Measurements from ENCODE around the gene HMCN1. TPM values are rescaled to one million over a fixed set of nuclear protein-coding genes. Genes with fewer than 3 reads are reported as not detected.

HMCN1 gene
- total RNA-seq, 1 experiment from 2014 or later, result 0.23 TPM

DNA sequence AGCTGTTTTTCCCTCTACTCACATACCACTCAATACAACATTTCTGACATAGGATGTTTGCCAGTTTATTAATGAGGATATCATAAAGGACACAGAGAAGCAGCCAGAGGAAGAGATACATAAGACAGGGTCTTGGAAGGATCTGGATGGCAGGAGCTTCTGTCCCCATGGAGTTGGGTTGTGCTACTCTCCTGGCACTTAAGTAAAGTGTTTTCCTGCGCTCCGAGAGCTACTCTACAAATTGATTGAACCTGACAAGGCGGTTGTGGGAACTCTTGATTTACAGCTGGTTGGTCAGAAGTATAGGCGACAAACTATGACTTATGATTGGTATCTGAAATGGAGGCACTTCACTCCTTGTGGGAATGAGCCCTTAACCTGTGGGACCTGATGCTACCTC lies 208.8 kb downstream of the HMCN1 start:
- no peaks in the 10 kb centered on the region for H3K9me3 ChIP-seq (ENCODE audit: control insufficient read depth, insufficient read depth, low read depth, low read length)
- in situ Hi-C loops (cut with HindIII; ENCODE audit: low pct_unique_long_range_greater_than_20kb, low sequenced_read_pairs) (no loop called here), intact Hi-C loops (cut with micrococcal nuclease; ENCODE audit: unreplicated experiment) (no loop called here)
- ChIA-PET CTCF (no interaction called here), POLR2A (no interaction called here)
- H3K36me3 ChIP-seq (ENCODE audit: control insufficient read depth, insufficient read depth, low read length), result no peaks in the 10 kb centered on the region
- ATAC-seq (no peak), DNase-seq (ENCODE audit: low read depth, low spot score) (no peak)
- H3K4me3 ChIP-seq (ENCODE audit: low read depth in 2 of 2, low read length in 2 of 2), result no peak overlapping the region
- no peak overlapping the region for H3K27ac ChIP-seq (ENCODE audit: low read length)
- TF ChIP-seq SIN3A (IDR thresholded peaks at IDR 0.05; ENCODE audit: borderline replicate concordance, insufficient read depth, low read depth, low read length) (no peak), POLR2AphosphoS5 (IDR thresholded peaks at IDR 0.05; ENCODE audit: low read depth, low read length) (no peak), TCF7L2 (IDR thresholded peaks at IDR 0.05; ENCODE audit: low read depth, low read length) (no peak)
- TF ChIP-seq, protein P1, sequence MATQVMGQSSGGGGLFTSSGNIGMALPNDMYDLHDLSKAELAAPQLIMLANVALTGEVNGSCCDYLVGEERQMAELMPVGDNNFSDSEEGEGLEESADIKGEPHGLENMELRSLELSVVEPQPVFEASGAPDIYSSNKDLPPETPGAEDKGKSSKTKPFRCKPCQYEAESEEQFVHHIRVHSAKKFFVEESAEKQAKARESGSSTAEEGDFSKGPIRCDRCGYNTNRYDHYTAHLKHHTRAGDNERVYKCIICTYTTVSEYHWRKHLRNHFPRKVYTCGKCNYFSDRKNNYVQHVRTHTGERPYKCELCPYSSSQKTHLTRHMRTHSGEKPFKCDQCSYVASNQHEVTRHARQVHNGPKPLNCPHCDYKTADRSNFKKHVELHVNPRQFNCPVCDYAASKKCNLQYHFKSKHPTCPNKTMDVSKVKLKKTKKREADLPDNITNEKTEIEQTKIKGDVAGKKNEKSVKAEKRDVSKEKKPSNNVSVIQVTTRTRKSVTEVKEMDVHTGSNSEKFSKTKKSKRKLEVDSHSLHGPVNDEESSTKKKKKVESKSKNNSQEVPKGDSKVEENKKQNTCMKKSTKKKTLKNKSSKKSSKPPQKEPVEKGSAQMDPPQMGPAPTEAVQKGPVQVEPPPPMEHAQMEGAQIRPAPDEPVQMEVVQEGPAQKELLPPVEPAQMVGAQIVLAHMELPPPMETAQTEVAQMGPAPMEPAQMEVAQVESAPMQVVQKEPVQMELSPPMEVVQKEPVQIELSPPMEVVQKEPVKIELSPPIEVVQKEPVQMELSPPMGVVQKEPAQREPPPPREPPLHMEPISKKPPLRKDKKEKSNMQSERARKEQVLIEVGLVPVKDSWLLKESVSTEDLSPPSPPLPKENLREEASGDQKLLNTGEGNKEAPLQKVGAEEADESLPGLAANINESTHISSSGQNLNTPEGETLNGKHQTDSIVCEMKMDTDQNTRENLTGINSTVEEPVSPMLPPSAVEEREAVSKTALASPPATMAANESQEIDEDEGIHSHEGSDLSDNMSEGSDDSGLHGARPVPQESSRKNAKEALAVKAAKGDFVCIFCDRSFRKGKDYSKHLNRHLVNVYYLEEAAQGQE (IDR thresholded peaks at IDR 0.05; ENCODE audit: insufficient read depth in 1 of 2, low read depth in 2 of 2, low read length in 1 of 2), result no peak
- TF ChIP-seq, protein P2, sequence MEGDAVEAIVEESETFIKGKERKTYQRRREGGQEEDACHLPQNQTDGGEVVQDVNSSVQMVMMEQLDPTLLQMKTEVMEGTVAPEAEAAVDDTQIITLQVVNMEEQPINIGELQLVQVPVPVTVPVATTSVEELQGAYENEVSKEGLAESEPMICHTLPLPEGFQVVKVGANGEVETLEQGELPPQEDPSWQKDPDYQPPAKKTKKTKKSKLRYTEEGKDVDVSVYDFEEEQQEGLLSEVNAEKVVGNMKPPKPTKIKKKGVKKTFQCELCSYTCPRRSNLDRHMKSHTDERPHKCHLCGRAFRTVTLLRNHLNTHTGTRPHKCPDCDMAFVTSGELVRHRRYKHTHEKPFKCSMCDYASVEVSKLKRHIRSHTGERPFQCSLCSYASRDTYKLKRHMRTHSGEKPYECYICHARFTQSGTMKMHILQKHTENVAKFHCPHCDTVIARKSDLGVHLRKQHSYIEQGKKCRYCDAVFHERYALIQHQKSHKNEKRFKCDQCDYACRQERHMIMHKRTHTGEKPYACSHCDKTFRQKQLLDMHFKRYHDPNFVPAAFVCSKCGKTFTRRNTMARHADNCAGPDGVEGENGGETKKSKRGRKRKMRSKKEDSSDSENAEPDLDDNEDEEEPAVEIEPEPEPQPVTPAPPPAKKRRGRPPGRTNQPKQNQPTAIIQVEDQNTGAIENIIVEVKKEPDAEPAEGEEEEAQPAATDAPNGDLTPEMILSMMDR (IDR thresholded peaks at IDR 0.05), result no peak
- H3K4me1 ChIP-seq (ENCODE audit: control insufficient read depth, insufficient read depth, low read length), result no peaks in the 10 kb centered on the region
- H3K27me3 ChIP-seq (ENCODE audit: control insufficient read depth, insufficient read depth, low read length), result no peaks in the 10 kb centered on the region
- BruUV-seq (replicated peaks), result no TSS peak

DNA sequence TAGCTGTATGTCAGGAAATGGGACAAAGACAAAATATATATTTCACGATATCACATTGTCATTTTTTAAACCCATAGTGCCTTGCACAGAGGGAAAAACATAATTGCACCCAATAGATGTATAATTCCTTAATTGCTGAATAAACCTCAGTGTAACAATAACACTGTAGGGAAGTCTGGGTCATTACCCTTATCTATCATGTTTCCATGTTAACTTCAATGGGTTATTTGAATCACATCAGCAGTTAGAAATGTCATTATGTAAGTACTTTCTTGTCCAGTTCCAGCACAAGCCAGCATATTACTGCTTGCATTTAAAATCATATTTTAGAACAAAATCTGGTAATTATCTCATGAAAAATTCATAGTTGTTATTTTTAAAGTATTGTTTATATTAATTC lies 222.7 kb downstream of the HMCN1 start:
- H3K9me3 ChIP-seq (ENCODE audit: control insufficient read depth, insufficient read depth, low read depth, low read length), result no peaks in the 10 kb centered on the region
- H3K36me3 ChIP-seq (ENCODE audit: control insufficient read depth, insufficient read depth, low read length), result no peaks in the 10 kb centered on the region
- ChIA-PET POLR2A (no interaction called here), CTCF (no interaction called here)
- DNase-seq (ENCODE audit: low read depth, low spot score), result no peak
- H3K27ac ChIP-seq (ENCODE audit: low read length), result no peak overlapping the region
- TF ChIP-seq POLR2AphosphoS5 (IDR thresholded peaks at IDR 0.05; ENCODE audit: low read depth, low read length) (no peak), SIN3A (IDR thresholded peaks at IDR 0.05; ENCODE audit: borderline replicate concordance, insufficient read depth, low read depth, low read length) (no peak), TCF7L2 (IDR thresholded peaks at IDR 0.05; ENCODE audit: low read depth, low read length) (no peak)
- TF ChIP-seq, protein P2 (IDR thresholded peaks at IDR 0.05), result no peak
- TF ChIP-seq, protein P1 (IDR thresholded peaks at IDR 0.05; ENCODE audit: insufficient read depth in 1 of 2, low read depth in 2 of 2, low read length in 1 of 2), result no peak
- H3K4me3 ChIP-seq (ENCODE audit: low read depth in 2 of 2, low read length in 2 of 2), result no peak overlapping the region
- intact Hi-C loops (cut with micrococcal nuclease; ENCODE audit: unreplicated experiment) (no loop called here), in situ Hi-C loops (cut with HindIII; ENCODE audit: low pct_unique_long_range_greater_than_20kb, low sequenced_read_pairs) (no loop called here)
- ATAC-seq, result no peak
- H3K27me3 ChIP-seq (ENCODE audit: control insufficient read depth, insufficient read depth, low read length), result no peaks in the 10 kb centered on the region
- no peaks in the 10 kb centered on the region for H3K4me1 ChIP-seq (ENCODE audit: control insufficient read depth, insufficient read depth, low read length)
- BruUV-seq (replicated peaks), result no TSS peak

Measured in Panc1 (cell line).